Astrocyte (in vitro differentiated cells and primary cell): ENCODE data around the gene WDSUB1. TPM values are rescaled to one million over a fixed set of nuclear protein-coding genes. Genes with fewer than 3 reads are reported as not detected.

Experiments
- DNase-seq: peaks from one replicate; pipeline ENCODE4 v3.0.0-alpha.2; 2010; ENCODE audit warnings: low read depth
- FAIRE-seq: peaks from 2 replicates; lab custom pipeline; 2011; peaks lifted over from hg19 to GRCh38; lab: Jason Lieb, UNC
- H2AFZ ChIP-seq: 2 replicates; pipeline ENCODE4 v1.6.0; 2012; ENCODE audit warnings: low read depth, low read length, inconsistent platforms
- H3K27ac ChIP-seq: 2 replicates; pipeline ENCODE4 v1.5.1; 2011; ENCODE audit warnings: low read depth, low read length, inconsistent platforms
- H3K27me3 ChIP-seq: 2 replicates; pipeline ENCODE4 v1.6.0; 2011; ENCODE audit warnings: low read length, inconsistent platforms; ENCODE audit not compliant: insufficient read depth
- H3K36me3 ChIP-seq: 2 replicates; pipeline ENCODE4 v1.5.1; 2011; ENCODE audit warnings: low read length, inconsistent platforms; ENCODE audit not compliant: insufficient read depth
- H3K4me1 ChIP-seq: 2 replicates; pipeline ENCODE4 v1.5.1; 2011; ENCODE audit warnings: low read length, inconsistent platforms; ENCODE audit not compliant: insufficient read depth
- H3K4me2 ChIP-seq: 2 replicates; pipeline ENCODE4 v1.6.0; 2012; ENCODE audit warnings: low read length, inconsistent platforms
- H3K4me3 ChIP-seq: 2 replicates; pipeline ENCODE4 v1.5.1; 2011; ENCODE audit warnings: low read depth, mild to moderate bottlenecking, low read length, inconsistent platforms; ENCODE audit not compliant: insufficient read depth
- H3K79me2 ChIP-seq: 2 replicates; pipeline ENCODE4 v1.6.0; 2012; ENCODE audit warnings: mild to moderate bottlenecking, low read length, inconsistent platforms; ENCODE audit not compliant: insufficient read depth
- H3K9ac ChIP-seq: 2 replicates; pipeline ENCODE4 v1.6.0; 2012; ENCODE audit warnings: mild to moderate bottlenecking, low read length, inconsistent platforms
- H3K9me3 ChIP-seq: 2 replicates; pipeline ENCODE4 v1.5.1; 2012; ENCODE audit warnings: low read depth, mild to moderate bottlenecking, low read length, inconsistent platforms; ENCODE audit not compliant: insufficient read depth
- H4K20me1 ChIP-seq: 2 replicates; pipeline ENCODE4 v1.6.0; 2012; ENCODE audit warnings: low read length, inconsistent platforms; ENCODE audit not compliant: insufficient read depth
- H3K27ac Mint-ChIP-seq: one replicate; pipeline ENCODE4 v1.8.0; 2021; ENCODE audit warnings: mild to moderate bottlenecking, mixed read lengths; ENCODE audit not compliant: unreplicated experiment
- H3K27me3 Mint-ChIP-seq: one replicate; pipeline ENCODE4 v1.8.0; 2021; ENCODE audit warnings: low read depth, mixed read lengths; ENCODE audit not compliant: unreplicated experiment
- H3K36me3 Mint-ChIP-seq: one replicate; pipeline ENCODE4 v1.8.0; 2021; ENCODE audit warnings: low read depth, mixed read lengths; ENCODE audit not compliant: unreplicated experiment
- H3K4me1 Mint-ChIP-seq: one replicate; pipeline ENCODE4 v1.8.0; 2021; ENCODE audit warnings: low read depth, mixed read lengths; ENCODE audit not compliant: unreplicated experiment
- H3K4me3 Mint-ChIP-seq: one replicate; pipeline ENCODE4 v1.8.0; 2021; ENCODE audit warnings: mild to moderate bottlenecking, moderate library complexity, mixed read lengths; ENCODE audit not compliant: unreplicated experiment
- H3K9me3 Mint-ChIP-seq: one replicate; pipeline ENCODE4 v1.8.0; 2021; ENCODE audit warnings: mild to moderate bottlenecking, mixed read lengths; ENCODE audit not compliant: unreplicated experiment
- CTCF ChIP-seq: IDR thresholded peaks from 2 replicates; pipeline ENCODE4 v1.5.1; 2011; ENCODE audit warnings: low read depth, mild to moderate bottlenecking, inconsistent platforms, low read length, moderate library complexity; ENCODE audit not compliant: insufficient read depth
- EZH2 ChIP-seq: IDR thresholded peaks from 2 replicates; pipeline ENCODE4 v1.6.1; 2012; ENCODE audit warnings: mild to moderate bottlenecking, low read length, inconsistent platforms; ENCODE audit not compliant: insufficient read depth
- total RNA-seq: library from RNA; stranded (reverse); gene quantifications from 2 replicates; pipeline ENCODE4 v1.2.1, GENCODE V29; 2021

Gene WDSUB1
- total RNA-seq, 1 donor from 2014 or later, result 5.4 TPM

- no peak overlapping the region for H3K9ac ChIP-seq
- DNase-seq, result no peak
- H3K4me3 Mint-ChIP-seq, result no peak overlapping the region
- no peaks in the 10 kb centered on the region for H3K9me3 Mint-ChIP-seq
- peaks cover 24% of the 10 kb centered on the region for H3K36me3 ChIP-seq
- H3K4me3 ChIP-seq, result no peak overlapping the region
- no peaks in the 10 kb centered on the region for H3K4me1 Mint-ChIP-seq
- TF ChIP-seq EZH2, result no peak
- TF ChIP-seq CTCF, result no peak
- no peaks in the 10 kb centered on the region for H3K27me3 ChIP-seq
- H3K4me2 ChIP-seq, result no peak overlapping the region
- H3K4me1 ChIP-seq, result no peaks in the 10 kb centered on the region
- peaks cover 34% of the 10 kb centered on the region for H3K36me3 Mint-ChIP-seq
- H4K20me1 ChIP-seq, result peaks cover 8% of the 10 kb centered on the region
- FAIRE-seq, result no peak
- no peaks in the 10 kb centered on the region for H3K27me3 Mint-ChIP-seq
- no peak overlapping the region for H3K27ac ChIP-seq
- H3K79me2 ChIP-seq, result peaks cover 9% of the 10 kb centered on the region
- no peak overlapping the region for H2AFZ ChIP-seq
- no peak overlapping the region for H3K27ac Mint-ChIP-seq
- no peaks in the 10 kb centered on the region for H3K9me3 ChIP-seq
These were observed 92.3 kb downstream of the WDSUB1 start for GRCh38 chr2:159194241-159194640.

GRCh38 chr2:159193791-159194190 lies 92.7 kb downstream of the WDSUB1 start:
- TF ChIP-seq EZH2 (no peak), CTCF (no peak)
- H3K9me3 ChIP-seq, result no peaks in the 10 kb centered on the region
- no peak overlapping the region for H3K4me3 Mint-ChIP-seq
- DNase-seq (no peak), FAIRE-seq (no peak)
- H3K27ac Mint-ChIP-seq, result no peak overlapping the region
- no peak overlapping the region for H3K9ac ChIP-seq
- peaks cover 24% of the 10 kb centered on the region for H3K36me3 ChIP-seq
- H3K27me3 Mint-ChIP-seq, result no peaks in the 10 kb centered on the region
- H3K79me2 ChIP-seq, result peaks cover 14% of the 10 kb centered on the region
- H3K36me3 Mint-ChIP-seq, result peaks cover 35% of the 10 kb centered on the region
- no peak overlapping the region for H3K27ac ChIP-seq
- no peak overlapping the region for H3K4me3 ChIP-seq
- H3K27me3 ChIP-seq, result no peaks in the 10 kb centered on the region
- no peak overlapping the region for H2AFZ ChIP-seq
- no peak overlapping the region for H3K4me2 ChIP-seq
- no peaks in the 10 kb centered on the region for H3K4me1 ChIP-seq
- peaks cover 8% of the 10 kb centered on the region for H4K20me1 ChIP-seq
- no peaks in the 10 kb centered on the region for H3K9me3 Mint-ChIP-seq
- H3K4me1 Mint-ChIP-seq, result no peaks in the 10 kb centered on the region

GRCh38 chr2:159192371-159192918 lies 94.1 kb downstream of the WDSUB1 start:
- no peaks in the 10 kb centered on the region for H3K4me1 Mint-ChIP-seq
- DNase-seq (no peak), FAIRE-seq (no peak)
- Histone ChIP-seq H3K4me1 (peaks cover 1% of the 10 kb centered on the region), H3K9me3 (no peaks in the 10 kb centered on the region), H3K4me3 (no peak overlapping the region), H3K36me3 (peaks cover 18% of the 10 kb centered on the region), H3K27ac (no peak overlapping the region), H2AFZ (no peak overlapping the region), H3K4me2 (no peak overlapping the region), H3K79me2 (peaks cover 18% of the 10 kb centered on the region), H4K20me1 (peaks cover 8% of the 10 kb centered on the region), H3K27me3 (no peaks in the 10 kb centered on the region), H3K9ac (no peak overlapping the region)
- no peak for TF ChIP-seq CTCF
- no peak for TF ChIP-seq EZH2
- H3K9me3 Mint-ChIP-seq, result no peaks in the 10 kb centered on the region
- no peak overlapping the region for H3K27ac Mint-ChIP-seq
- no peaks in the 10 kb centered on the region for H3K27me3 Mint-ChIP-seq
- no peak overlapping the region for H3K4me3 Mint-ChIP-seq
- peaks cover 35% of the 10 kb centered on the region for H3K36me3 Mint-ChIP-seq
